ENCODE measurements around the gene CA9. TPM values are rescaled to one million over a fixed set of nuclear protein-coding genes. Genes with fewer than 3 reads are reported as not detected.
A peak's percentile ranks its signal among the peaks of the same experiment; 100 is the strongest.

The CA9 gene
- total and polyA plus RNA-seq, 2 donors (not counting 3 experiments of a cell fraction or from before 2014, with no cell fraction given) = 0.18 TPM; not detected in 1

DNA sequence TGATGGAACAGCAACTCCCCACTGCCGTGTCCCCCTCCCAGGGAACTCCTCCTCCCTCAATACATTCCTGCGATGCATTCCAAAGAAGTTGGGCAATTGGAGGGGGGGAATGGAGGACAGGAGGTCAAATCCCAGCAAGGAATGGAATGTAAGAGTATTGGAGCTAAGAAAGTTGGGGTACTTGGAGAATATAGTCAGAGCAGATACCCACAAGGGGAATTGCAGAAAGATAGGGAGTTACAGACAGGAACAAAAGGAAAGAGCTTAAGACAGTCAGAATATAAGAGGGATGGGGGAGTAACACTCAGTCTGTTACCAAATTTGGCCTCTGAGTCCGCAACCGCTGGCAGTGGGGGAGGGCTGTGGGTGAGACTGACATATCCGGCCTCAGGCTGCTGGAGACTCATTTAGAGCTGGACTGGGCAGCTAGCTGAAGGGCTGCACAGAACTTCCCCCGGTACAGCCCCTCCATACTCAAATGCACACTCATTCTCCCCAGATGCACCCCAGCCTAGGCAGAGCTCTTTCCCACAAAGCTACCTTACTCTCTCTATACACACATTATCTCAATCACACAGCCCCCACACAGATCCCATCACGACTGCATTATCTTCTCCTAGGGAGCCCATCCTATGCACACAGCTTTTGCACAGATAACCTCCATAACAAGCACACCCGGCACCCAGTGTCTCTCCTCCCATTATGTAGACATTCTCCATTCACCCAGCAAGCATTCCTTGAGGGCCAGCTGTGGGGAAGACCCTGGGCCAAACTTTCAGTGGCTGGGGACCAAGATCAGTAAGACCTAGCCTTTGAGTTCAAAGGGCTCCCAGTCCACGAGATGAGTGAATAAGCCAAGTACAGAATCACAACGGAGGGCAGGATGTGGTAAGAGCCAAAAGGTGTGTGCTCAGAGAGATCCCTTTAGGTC, 54.6 kb downstream of the CA9 start:
- no peak for TF ChIP-seq JUN (IDR thresholded peaks at IDR 0.05; ENCODE audit: borderline replicate concordance, insufficient read depth, insufficient read length, low read depth)
- peak; percentile 25 for TF ChIP-seq FOS (IDR thresholded peaks at IDR 0.05; ENCODE audit: borderline replicate concordance, insufficient read depth, low read length)
- peak; percentile 43 for TF ChIP-seq POLR2A (IDR thresholded peaks at IDR 0.05; ENCODE audit: low read depth, low read length)
- TF ChIP-seq GATA2 (IDR thresholded peaks at IDR 0.05; ENCODE audit: insufficient read depth, insufficient read length, low read depth, low read length) = no peak
- peak; percentile 81 for TF ChIP-seq POLR2AphosphoS5 (IDR thresholded peaks at IDR 0.05; ENCODE audit: insufficient read depth, low read depth, low read length)
- TF ChIP-seq EZH2 (IDR thresholded peaks at IDR 0.05; ENCODE audit: borderline replicate concordance, low read depth, low read length, severe bottlenecking) = no peak
- Histone ChIP-seq H3K79me2 (ENCODE audit: control insufficient read depth, insufficient read depth, low read length) (peaks cover 86% of the 10 kb centered on the region), H2AFZ (ENCODE audit: low read depth, low read length) (no peak overlapping the region), H3K4me2 (ENCODE audit: insufficient read depth, low read length) (peak overlapping the region; percentile 97), H3K27ac (ENCODE audit: insufficient read depth, low read depth, low read length) (peak overlapping the region; percentile 78), H3K4me1 (ENCODE audit: control insufficient read depth, extremely low read depth, insufficient read depth, low read length) (peaks cover 53% of the 10 kb centered on the region), H3K36me3 (ENCODE audit: control insufficient read depth in 2 of 2, extremely low read depth in 1 of 2, insufficient read depth in 2 of 2, low read length in 2 of 2) (peaks cover 19 to 23% of the 10 kb centered on the region in 2 experiments), H3K9me1 (replicated peaks; ENCODE audit: control insufficient read depth, extremely low read depth, insufficient read depth, low read length) (no peaks in the 10 kb centered on the region), H3K4me3 (replicated peaks in 1 of 3; ENCODE audit: insufficient read depth in 1 of 3, low read depth in 1 of 3, low read length in 3 of 3) (peak overlapping the region; percentile 14 to 79 (median 32)), H3K9ac (replicated peaks; ENCODE audit: extremely low read depth, insufficient read depth, low read length) (peak overlapping the region; percentile 66), H3K9me3 (replicated peaks; ENCODE audit: control insufficient read depth, insufficient read depth, low read length) (no peaks in the 10 kb centered on the region), H4K20me1 (replicated peaks; ENCODE audit: control insufficient read depth, extremely low read depth, insufficient read depth, low read length) (no peaks in the 10 kb centered on the region), H3K27me3 (ENCODE audit: control insufficient read depth in 2 of 2, insufficient read depth in 2 of 2, low read length in 2 of 2) (no peaks in the 10 kb centered on the region)
- dilution Hi-C loops (cut with MboI; ENCODE audit: extremely low pct_ligation_motif_present, low sequenced_read_pairs) (no loop called here), intact Hi-C loops (cut with micrococcal nuclease) (loop anchor here (5.0 kb wide), 1 partner anchor 154 kb away; no protein-coding TSS in a partner anchor)
- DNase-seq (ENCODE audit: low read depth, low spot score) (peak; percentile 71), FAIRE-seq (peak; percentile 97)
- ChIA-PET POLR2A (interaction anchor here (0.7 to 1.6 kb wide), 4 partner anchors 14 to 650 kb away, joined by 3 to 7 read pairs (median 5); no protein-coding TSS in a partner anchor), CTCF (interaction anchor here (0.8 to 4.1 kb wide), 26 partner anchors 8 to 183 kb away, joined by 3 to 52 read pairs (median 6); partner anchors contain the start of genes ARHGEF39, CCDC107, GBA2 and HRCT1)
- TSS peak; percentile 57 for BruUV-seq (replicated peaks)
